DMS53 treated with DMSO at 0.1 percent for 48 hours (cell line): ENCODE measurements around the gene F8.
"Not testable (repeated sequence)": the region's sequence is repeated elsewhere in the genome, so short reads cannot be mapped to it uniquely, and the experiment has no call there.

ENCODE experiments used
- DNase-seq: peaks from one replicate; lab custom pipeline; 2025; ENCODE audit not compliant: unreplicated experiment; lab: John Stamatoyannopoulos, UW

The F8 gene

GRCh38 chrX:154818916-154819770, 203.4 kb downstream of the F8 start:
- DNase-seq: no peak

- DNase-seq: not testable (repeated sequence)
Observed at GRCh38 chrX:154817048-154817618, 205.4 kb downstream of the F8 start.

GRCh38 chrX:154816326-154816898, 206.1 kb downstream of the F8 start:
- DNase-seq: not testable (repeated sequence)

- no peak for DNase-seq
Observed at GRCh38 chrX:154815274-154815818, 207.2 kb downstream of the F8 start.

- DNase-seq: no peak
Observed at GRCh38 chrX:154813801-154814200, 208.7 kb downstream of the F8 start.

GRCh38 chrX:154812341-154813101, 210.0 kb downstream of the F8 start:
- DNase-seq: no peak

GRCh38 chrX:154809939-154810665, 212.4 kb downstream of the F8 start:
- DNase-seq: no peak

GRCh38 chrX:154806837-154807501, 215.6 kb downstream of the F8 start:
- DNase-seq: no peak

- DNase-seq: no peak
Observed at GRCh38 chrX:154805696-154806091, 216.8 kb downstream of the F8 start.

GRCh38 chrX:154804957-154805695, 217.4 kb downstream of the F8 start, which contains the start of gene MPP1:
Gene MPP1, minus strand, starts transcription at chrX:154805485. Its CDS starts 112 bp downstream, at chrX:154805373.
- peak; percentile 35 for DNase-seq

- no peak for DNase-seq
Observed at GRCh38 chrX:154804261-154804956, 218.1 kb downstream of the F8 start.

- DNase-seq: no peak
Observed at GRCh38 chrX:154802947-154803346, 219.6 kb downstream of the F8 start.

- DNase-seq: peak; percentile 55
Observed at GRCh38 chrX:154800478-154801210, 221.9 kb downstream of the F8 start.

- DNase-seq: peak; percentile 95
Observed at GRCh38 chrX:154799556-154800348, 222.8 kb downstream of the F8 start.

- DNase-seq: no peak
Observed at GRCh38 chrX:154797006-154797405, 225.5 kb downstream of the F8 start.

GRCh38 chrX:154795016-154795415, 227.5 kb downstream of the F8 start:
- no peak for DNase-seq
